CD14-positive monocyte (primary cell): ENCODE data around the gene ATG7. TPM values are rescaled to one million over a fixed set of nuclear protein-coding genes. Genes with fewer than 3 reads are reported as not detected.

ENCODE experiments used
- DNase-seq, 3 donors: peaks; one replicate each; pipeline ENCODE4 v3.0.0-alpha.2; 2011 to 2022
- H2AFZ ChIP-seq: 2 replicates; pipeline ENCODE4 v1.6.0; 2012; ENCODE audit warnings: mild to moderate bottlenecking, low read depth, low read length, inconsistent platforms; ENCODE audit not compliant: insufficient read depth, poor library complexity, severe bottlenecking
- H3K27ac ChIP-seq, 2 donors: 1 replicate in 1 of 2; 2 replicates in 1 of 2; pipeline ENCODE4 v1.5.1; 2012 to 2013; ENCODE audit warnings: low read length in 2 of 2, control low read depth in 1 of 2, inconsistent platforms in 1 of 2, low read depth in 1 of 2, mild to moderate bottlenecking in 1 of 2
- H3K27me3 ChIP-seq, 2 donors: one replicate each; pipeline versions ENCODE4 v1.6.0 to v1.6.1; 2011 to 2013; ENCODE audit warnings: low read length in 2 of 2; ENCODE audit not compliant: control insufficient read depth in 2 of 2, insufficient read depth in 2 of 2
- H3K36me3 ChIP-seq, 2 donors: replicated peaks in 1 of 2; 1 replicate in 1 of 2; 2 replicates in 1 of 2; pipeline versions ENCODE4 v1.5.1 to v1.6.1; 2012 to 2013; ENCODE audit warnings: low read length in 2 of 2, control low read depth in 1 of 2, inconsistent platforms in 1 of 2, mild to moderate bottlenecking in 1 of 2; ENCODE audit not compliant: insufficient read depth in 2 of 2, control insufficient read depth in 1 of 2
- H3K4me1 ChIP-seq, 2 donors: 1 replicate in 1 of 2; 2 replicates in 1 of 2; pipeline versions ENCODE4 v1.5.1 to v1.6.1; 2012 to 2013; ENCODE audit warnings: low read length in 2 of 2, control low read depth in 1 of 2, inconsistent platforms in 1 of 2, mild to moderate bottlenecking in 1 of 2, moderate library complexity in 1 of 2; ENCODE audit not compliant: insufficient read depth in 2 of 2, control insufficient read depth in 1 of 2
- H3K4me2 ChIP-seq: replicated peaks from 2 replicates; pipeline ENCODE3; 2012; ENCODE audit warnings: low read length, moderate library complexity, mild to moderate bottlenecking; ENCODE audit not compliant: poor library complexity, severe bottlenecking; ENCODE audit errors: extremely low read depth
- H3K4me3 ChIP-seq, 3 experiments: fragments of 200-600 bp in 1 of 3; sonication (generic) in 1 of 3; replicated peaks in 1 of 3; 1 replicate in 2 of 3; 2 replicates in 1 of 3; pipeline ENCODE4 v1.5.1; 2011 to 2013; ENCODE audit warnings: low read length in 3 of 3, mild to moderate bottlenecking in 3 of 3, control low read depth in 2 of 3, low read depth in 2 of 3, inconsistent platforms in 1 of 3, moderate library complexity in 1 of 3
- H3K79me2 ChIP-seq: 2 replicates; pipeline ENCODE4 v1.6.0; 2012; ENCODE audit warnings: mild to moderate bottlenecking, control low read depth, inconsistent platforms, low read length, moderate library complexity; ENCODE audit not compliant: insufficient read depth
- H3K9ac ChIP-seq: 2 replicates; pipeline ENCODE4 v1.6.0; 2017; ENCODE audit warnings: low read length, mild to moderate bottlenecking; ENCODE audit not compliant: insufficient read depth, poor library complexity, severe bottlenecking
- H3K9me3 ChIP-seq, 2 donors: replicated peaks in 1 of 2; 1 replicate in 1 of 2; 2 replicates in 1 of 2; pipeline versions ENCODE4 v1.5.1 to v1.6.1; 2012 to 2013; ENCODE audit warnings: low read length in 2 of 2, control low read depth in 1 of 2; ENCODE audit not compliant: control insufficient read depth in 1 of 2, insufficient read depth in 1 of 2
- H4K20me1 ChIP-seq: 2 replicates; pipeline ENCODE4 v1.6.0; 2012; ENCODE audit warnings: mild to moderate bottlenecking, low read length, control low read depth, moderate library complexity; ENCODE audit not compliant: insufficient read depth
- H3K27ac Mint-ChIP-seq, 7 donors: one replicate each; pipeline ENCODE4 v1.8.0; 2020; ENCODE audit warnings: mild to moderate bottlenecking in 7 of 7, mixed read lengths in 7 of 7, moderate library complexity in 6 of 7, inconsistent platforms in 2 of 7
- H3K27me3 Mint-ChIP-seq, 3 donors: one replicate each; pipeline ENCODE4 v1.8.0; 2021 to 2022; ENCODE audit warnings: low read depth in 3 of 3, mild to moderate bottlenecking in 3 of 3, mixed read lengths in 3 of 3, moderate library complexity in 3 of 3, inconsistent platforms in 1 of 3
- H3K36me3 Mint-ChIP-seq, 2 donors: one replicate each; pipeline ENCODE4 v1.8.0; 2020; ENCODE audit warnings: mixed read lengths in 2 of 2, inconsistent platforms in 1 of 2, mild to moderate bottlenecking in 1 of 2
- H3K4me1 Mint-ChIP-seq: one replicate; pipeline ENCODE4 v1.8.0; 2020; ENCODE audit warnings: mild to moderate bottlenecking, mixed read lengths
- H3K4me3 Mint-ChIP-seq, 2 donors: one replicate each; pipeline ENCODE4 v1.8.0; 2020; ENCODE audit warnings: mild to moderate bottlenecking in 2 of 2, mixed read lengths in 2 of 2, moderate library complexity in 1 of 2
- H3K9me3 Mint-ChIP-seq, 7 donors: one replicate each; pipeline ENCODE4 v1.8.0; 2020 to 2022; ENCODE audit warnings: mixed read lengths in 7 of 7, mild to moderate bottlenecking in 6 of 7, moderate library complexity in 6 of 7, inconsistent platforms in 2 of 7
- WGBS: methylation state at CpG from one replicate; pipeline ENCODE4 v1.1.5; 2013; ENCODE audit warnings: missing lambda C conversion rate; ENCODE audit not compliant: insufficient coverage; 5-methylcytosine and 5-hydroxymethylcytosine counted together
- intact Hi-C, 2 donors: fragments of 100-400 bp; cut with micrococcal nuclease; formaldehyde crosslinking; loops; one replicate each; pipeline versions ENCODE4 v1.15.0 to v1.15.1; 2023
- polyA plus RNA-seq, 3 donors: library from polyadenylated mRNA; depleted of rRNA in 1 of 3; unstranded in 2 of 3; stranded (reverse) in 1 of 3; fragments of 300-500 nt in 2 of 3; fragments of >200 nt in 1 of 3; fragmentation: Illumina TruSeq in 2 of 3; gene quantifications; 1 replicate in 2 of 3; 2 replicates in 1 of 3; pipeline ENCODE4 v1.2.3, GENCODE V29; 2012 to 2021
- TF ChIP-seq, protein P1 (sequence below): fragments of 200-600 bp; IDR thresholded peaks from one replicate; pipeline ENCODE4 v1.8.0; 2022; ENCODE audit warnings: antibody characterized with exemption, mild to moderate bottlenecking

Gene ATG7
- polyA plus RNA-seq, 3 donors, result 57.4 to 101 (median 89.7) TPM

DNA sequence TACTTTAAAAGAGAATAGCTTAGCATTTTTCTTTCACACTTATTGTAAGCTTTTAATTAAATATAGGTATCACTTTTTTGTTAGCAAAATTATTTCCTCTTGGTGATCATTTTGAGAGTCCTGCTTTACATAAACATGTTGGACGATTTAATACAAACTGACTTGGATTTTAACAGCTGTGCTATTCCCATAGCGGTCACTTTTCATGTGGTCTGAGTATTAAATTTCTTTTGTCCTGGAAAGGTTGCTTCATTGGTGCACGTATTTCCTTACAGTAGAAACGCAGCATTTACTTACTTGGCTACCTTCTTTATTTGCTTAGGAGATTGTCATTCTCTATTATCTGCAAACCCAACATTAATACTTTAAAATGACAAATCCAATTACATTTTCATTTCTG, 109.4 kb downstream of the ATG7 start:
- H3K4me3 ChIP-seq, result no peak overlapping the region
- peaks cover 0 to 3% (median 0%) of the 10 kb centered on the region in 3 donors for H3K27me3 Mint-ChIP-seq
- H3K27ac Mint-ChIP-seq, result no peak overlapping the region
- intact Hi-C loops, result loop anchor here in 1 of 2 donors (5.0 kb wide), 1 partner anchor 271 kb away; no protein-coding TSS in a partner anchor
- no peak overlapping the region for H3K4me3 Mint-ChIP-seq
- H3K79me2 ChIP-seq, result no peaks in the 10 kb centered on the region
- H3K9me3 ChIP-seq, result no peaks in the 10 kb centered on the region
- no peak for DNase-seq
- peaks cover 85% of the 10 kb centered on the region for H4K20me1 ChIP-seq
- H3K36me3 ChIP-seq, result peaks cover 82 to 99% of the 10 kb centered on the region in 2 donors
- no peak overlapping the region for H3K27ac ChIP-seq
- H3K27me3 ChIP-seq, result no peaks in the 10 kb centered on the region
- no peaks in the 10 kb centered on the region for H3K4me1 ChIP-seq
- no peak overlapping the region for H3K9ac ChIP-seq
- H3K4me2 ChIP-seq, result no peak overlapping the region
- H3K36me3 Mint-ChIP-seq, result peaks cover 68 to 97% of the 10 kb centered on the region in 2 donors
- peaks cover 2% of the 10 kb centered on the region for H3K4me1 Mint-ChIP-seq
- H2AFZ ChIP-seq, result no peak overlapping the region
- TF ChIP-seq, protein P1, sequence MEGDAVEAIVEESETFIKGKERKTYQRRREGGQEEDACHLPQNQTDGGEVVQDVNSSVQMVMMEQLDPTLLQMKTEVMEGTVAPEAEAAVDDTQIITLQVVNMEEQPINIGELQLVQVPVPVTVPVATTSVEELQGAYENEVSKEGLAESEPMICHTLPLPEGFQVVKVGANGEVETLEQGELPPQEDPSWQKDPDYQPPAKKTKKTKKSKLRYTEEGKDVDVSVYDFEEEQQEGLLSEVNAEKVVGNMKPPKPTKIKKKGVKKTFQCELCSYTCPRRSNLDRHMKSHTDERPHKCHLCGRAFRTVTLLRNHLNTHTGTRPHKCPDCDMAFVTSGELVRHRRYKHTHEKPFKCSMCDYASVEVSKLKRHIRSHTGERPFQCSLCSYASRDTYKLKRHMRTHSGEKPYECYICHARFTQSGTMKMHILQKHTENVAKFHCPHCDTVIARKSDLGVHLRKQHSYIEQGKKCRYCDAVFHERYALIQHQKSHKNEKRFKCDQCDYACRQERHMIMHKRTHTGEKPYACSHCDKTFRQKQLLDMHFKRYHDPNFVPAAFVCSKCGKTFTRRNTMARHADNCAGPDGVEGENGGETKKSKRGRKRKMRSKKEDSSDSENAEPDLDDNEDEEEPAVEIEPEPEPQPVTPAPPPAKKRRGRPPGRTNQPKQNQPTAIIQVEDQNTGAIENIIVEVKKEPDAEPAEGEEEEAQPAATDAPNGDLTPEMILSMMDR, result no peak
- H3K9me3 Mint-ChIP-seq, result peaks cover 0 to 1% (median 0%) of the 10 kb centered on the region in 7 donors
- no CpG with 5 or more reads among the region's 4 CpGs for WGBS

DNA sequence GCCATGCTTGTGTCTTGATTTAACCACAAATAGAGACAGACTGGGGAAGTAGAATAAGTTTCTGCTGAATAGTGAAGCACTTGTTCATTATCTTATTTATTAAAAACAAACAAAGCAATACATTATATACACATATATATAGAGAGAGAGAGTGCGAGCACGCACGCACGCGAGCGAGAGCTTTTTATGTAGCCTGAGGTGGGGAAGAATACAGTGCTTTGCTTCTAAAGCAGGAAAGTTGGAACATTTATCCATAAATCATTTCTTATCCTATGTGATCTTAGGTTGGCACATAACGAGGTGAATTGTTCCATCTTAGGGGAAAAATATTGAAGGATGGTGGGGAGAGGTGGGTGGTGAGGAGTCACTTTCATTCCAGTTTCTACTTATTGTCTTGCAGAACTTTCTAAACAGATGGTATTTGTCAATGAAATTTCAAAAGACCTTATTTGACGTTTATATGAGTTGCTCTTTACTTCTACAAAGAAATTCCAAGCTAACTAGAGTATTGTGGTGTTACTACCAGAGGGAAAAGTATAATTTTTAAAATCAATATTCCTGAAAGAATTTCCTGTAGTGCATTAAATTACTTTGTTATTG, 110.0 kb downstream of the ATG7 start:
- Mint-ChIP-seq H3K9me3 (peaks cover 0 to 1% (median 0%) of the 10 kb centered on the region in 7 donors), H3K4me1 (peaks cover 2% of the 10 kb centered on the region), H3K36me3 (peaks cover 70 to 97% of the 10 kb centered on the region in 2 donors), H3K4me3 (no peak overlapping the region), H3K27me3 (peaks cover 0 to 3% (median 0%) of the 10 kb centered on the region in 3 donors), H3K27ac (peak overlapping the region in 2 of 7 donors; percentile 15 to 57)
- H3K79me2 ChIP-seq, result no peaks in the 10 kb centered on the region
- TF ChIP-seq, protein P1, result no peak
- no peak overlapping the region for H2AFZ ChIP-seq
- no peaks in the 10 kb centered on the region for H3K4me1 ChIP-seq
- peaks cover 90% of the 10 kb centered on the region for H4K20me1 ChIP-seq
- H3K4me2 ChIP-seq, result no peak overlapping the region
- H3K36me3 ChIP-seq, result peaks cover 86 to 100% of the 10 kb centered on the region in 2 donors
- intact Hi-C loops, result loop anchor here in 1 of 2 donors (5.0 kb wide), 1 partner anchor 270 kb away; no protein-coding TSS in a partner anchor
- H3K9ac ChIP-seq, result no peak overlapping the region
- H3K27ac ChIP-seq, result no peak overlapping the region
- H3K4me3 ChIP-seq, result no peak overlapping the region
- no peak for DNase-seq
- no CpG with 5 or more reads among the region's 8 CpGs for WGBS
- no peaks in the 10 kb centered on the region for H3K27me3 ChIP-seq
- H3K9me3 ChIP-seq, result no peaks in the 10 kb centered on the region
